Natural killer cell (primary cell): ENCODE results near the gene TRMT1. TPM values are rescaled to one million over a fixed set of nuclear protein-coding genes. Genes with fewer than 3 reads are reported as not detected.

Experiments used
- ATAC-seq, 3 donors: fragments of 150-1000 bp in 2 of 3; fragments of 200-7000 bp in 1 of 3; cut with Tn5 transposase; 1 replicate in 1 of 3; 2 replicates in 2 of 3; pipeline ENCODE4 v1.10.0; 2021; ENCODE audit warnings: mild to moderate bottlenecking in 2 of 3, moderate library complexity in 2 of 3
- DNase-seq, 2 donors: peaks; one replicate each; pipeline versions ENCODE4 v3.0.0 to v3.0.0-alpha.2; 2013 to 2021; ENCODE audit warnings: mixed read lengths in 1 of 2
- H3K27ac ChIP-seq: one replicate; pipeline ENCODE4 v1.5.1; 2013; ENCODE audit warnings: mild to moderate bottlenecking, low read length
- H3K27me3 ChIP-seq: one replicate; pipeline ENCODE4 v1.6.1; 2013; ENCODE audit warnings: low read length; ENCODE audit not compliant: control insufficient read depth, insufficient read depth
- H3K36me3 ChIP-seq: one replicate; pipeline ENCODE4 v1.6.1; 2013; ENCODE audit warnings: low read length; ENCODE audit not compliant: control insufficient read depth, insufficient read depth
- H3K4me1 ChIP-seq: one replicate; pipeline ENCODE4 v1.6.1; 2013; ENCODE audit warnings: low read length; ENCODE audit not compliant: control insufficient read depth, insufficient read depth
- H3K4me3 ChIP-seq: one replicate; pipeline ENCODE4 v1.5.1; 2013; ENCODE audit warnings: low read length
- H3K9me3 ChIP-seq: one replicate; pipeline ENCODE4 v1.6.1; 2013; ENCODE audit warnings: low read length; ENCODE audit not compliant: control insufficient read depth, insufficient read depth
- H3K27ac Mint-ChIP-seq, 2 donors: one replicate each; pipeline ENCODE4 v1.8.0; 2022; ENCODE audit warnings: mild to moderate bottlenecking in 2 of 2, mixed read lengths in 2 of 2, moderate library complexity in 1 of 2
- H3K27me3 Mint-ChIP-seq, 2 donors: one replicate each; pipeline ENCODE4 v1.8.0; 2022; ENCODE audit warnings: low read depth in 2 of 2, mixed read lengths in 2 of 2
- H3K36me3 Mint-ChIP-seq: one replicate; pipeline ENCODE4 v1.8.0; 2022; ENCODE audit warnings: mixed read lengths
- H3K4me1 Mint-ChIP-seq, 2 donors: one replicate each; pipeline ENCODE4 v1.8.0; 2022; ENCODE audit warnings: mixed read lengths in 2 of 2
- H3K4me3 Mint-ChIP-seq: one replicate; pipeline ENCODE4 v1.8.0; 2022; ENCODE audit warnings: mild to moderate bottlenecking, moderate library complexity, mixed read lengths
- H3K9me3 Mint-ChIP-seq, 2 donors: one replicate each; pipeline ENCODE4 v1.8.0; 2022; ENCODE audit warnings: mixed read lengths in 2 of 2
- CTCF ChIP-seq: fragments of 200-600 bp; IDR thresholded peaks from one replicate; pipeline ENCODE4 v1.8.0; 2022; ENCODE audit warnings: antibody characterized with exemption
- WGBS: methylation state at CpG from one replicate; pipeline ENCODE4 v1.1.7; 2013; ENCODE audit warnings: missing lambda C conversion rate; ENCODE audit not compliant: insufficient coverage; 5-methylcytosine and 5-hydroxymethylcytosine counted together
- intact Hi-C: fragments of 100-400 bp; cut with micrococcal nuclease; formaldehyde crosslinking; loops from one replicate; pipeline ENCODE4 v1.14.2; 2022
- total RNA-seq, 4 donors: library from RNA; stranded (reverse); fragments of 120-200 nt in 1 of 4; gene quantifications; one replicate each; pipeline versions ENCODE4 v1.2.3 to v1.2.4, GENCODE V29; 2013 to 2022

TRMT1 gene
- total RNA-seq, 3 donors from 2014 or later (not counting 1 experiment from before 2014, with no cell fraction given), result 33.8 to 48.5 (median 42.2) TPM

- peaks cover 70 to 85% of the 10 kb centered on the region in 2 donors for H3K4me1 Mint-ChIP-seq
- intact Hi-C loops, result loop anchor here (1.0 to 10.0 kb wide), 6 partner anchors 12 to 1220 kb away; partner anchors contain the start of genes JUNB, LYL1 and ZNF564
- peak; percentile 35 for TF ChIP-seq CTCF
These were observed 38.5 kb upstream of the TRMT1 start for GRCh38 chr19:13154911-13155471.

GRCh38 chr19:13154241-13154778 is 37.8 kb upstream of the TRMT1 start:
- DNase-seq (peak; percentile 68 to 71), ATAC-seq (peak in 1 of 3 donors; percentile 1)
- H3K27ac ChIP-seq, result peak overlapping the region; percentile 90
- peaks cover 7% of the 10 kb centered on the region for H3K36me3 ChIP-seq
- H3K4me3 ChIP-seq, result peak overlapping the region; percentile 100
- 0% methylated on average over 18 of the region's 21 CpGs for WGBS
- H3K36me3 Mint-ChIP-seq, result peaks cover 20% of the 10 kb centered on the region
- H3K27me3 ChIP-seq, result no peaks in the 10 kb centered on the region
- H3K4me3 Mint-ChIP-seq, result peak overlapping the region; percentile 99
- H3K27ac Mint-ChIP-seq, result peak overlapping the region; percentile 99
- TF ChIP-seq CTCF, result no peak
- intact Hi-C loops, result loop anchor here (5.0 to 10.0 kb wide), 4 partner anchors 52 to 1220 kb away; partner anchors contain the start of genes JUNB, LYL1 and ZNF564
- H3K9me3 Mint-ChIP-seq, result no peaks in the 10 kb centered on the region
- H3K4me1 Mint-ChIP-seq, result peaks cover 71 to 88% of the 10 kb centered on the region in 2 donors
- H3K4me1 ChIP-seq, result peaks cover 60% of the 10 kb centered on the region
- peaks cover 0 to 3% of the 10 kb centered on the region in 2 donors for H3K27me3 Mint-ChIP-seq
- H3K9me3 ChIP-seq, result no peaks in the 10 kb centered on the region

More at GRCh38 chr19:13154911-13155471, 38.5 kb upstream of the TRMT1 start:
- Mint-ChIP-seq H3K27me3 (peaks cover 0 to 3% of the 10 kb centered on the region in 2 donors), H3K4me3 (peak overlapping the region; percentile 99), H3K9me3 (no peaks in the 10 kb centered on the region), H3K36me3 (peaks cover 20% of the 10 kb centered on the region), H3K27ac (peak overlapping the region; percentile 99)
- H3K4me1 ChIP-seq, result peaks cover 59% of the 10 kb centered on the region
- H3K27me3 ChIP-seq, result no peaks in the 10 kb centered on the region
- peak; percentile 84 to 92 for DNase-seq
- peak; percentile 23 to 48 (median 38) for ATAC-seq
- H3K27ac ChIP-seq, result peak overlapping the region; percentile 90
- H3K9me3 ChIP-seq, result no peaks in the 10 kb centered on the region
- peak overlapping the region; percentile 100 for H3K4me3 ChIP-seq
- H3K36me3 ChIP-seq, result peaks cover 7% of the 10 kb centered on the region
- under 1% methylated on average over 24 of the region's 24 CpGs for WGBS

- intact Hi-C loops, result loop anchor here (5.0 to 10.0 kb wide), 4 partner anchors 51 to 1221 kb away; partner anchors contain the start of genes JUNB, LYL1 and ZNF564
- Mint-ChIP-seq H3K36me3 (peaks cover 20% of the 10 kb centered on the region), H3K9me3 (no peaks in the 10 kb centered on the region), H3K4me1 (peaks cover 74 to 94% of the 10 kb centered on the region in 2 donors), H3K4me3 (peak overlapping the region; percentile 99), H3K27ac (peak overlapping the region; percentile 99), H3K27me3 (peaks cover 0 to 3% of the 10 kb centered on the region in 2 donors)
- H3K27ac ChIP-seq, result peak overlapping the region; percentile 90
- H3K9me3 ChIP-seq, result no peaks in the 10 kb centered on the region
- peak overlapping the region; percentile 100 for H3K4me3 ChIP-seq
- DNase-seq, result peak in 1 of 2 donors; percentile 41
- no peak for TF ChIP-seq CTCF
- H3K27me3 ChIP-seq, result no peaks in the 10 kb centered on the region
- peaks cover 7% of the 10 kb centered on the region for H3K36me3 ChIP-seq
- H3K4me1 ChIP-seq, result peaks cover 65% of the 10 kb centered on the region
- WGBS, result under 1% methylated on average over 69 of the region's 69 CpGs
- ATAC-seq, result no peak
These were observed 37.2 kb upstream of the TRMT1 start for GRCh38 chr19:13153569-13154240.
